Skeletal muscle satellite cell (primary cell): ENCODE measurements around the gene MMAA.
"Not testable (repeated sequence)": the region's sequence is repeated elsewhere in the genome, so short reads cannot be mapped to it uniquely, and the experiment has no call there.

ENCODE experiments used
- H3K27me3 ChIP-seq: 2 replicates; pipeline ENCODE4 v1.7.0; 2013; ENCODE audit warnings: low read length; ENCODE audit not compliant: control insufficient read depth, insufficient read depth
- H3K36me3 ChIP-seq: 2 replicates; pipeline ENCODE4 v1.7.0; 2013; ENCODE audit warnings: mild to moderate bottlenecking, control low read depth, low read length; ENCODE audit not compliant: insufficient read depth
- H3K4me1 ChIP-seq: 2 replicates; pipeline ENCODE4 v1.7.0; 2013; ENCODE audit warnings: low read length; ENCODE audit not compliant: control insufficient read depth, insufficient read depth
- H3K4me2 ChIP-seq: 2 replicates; pipeline ENCODE4 v1.7.0; 2013; ENCODE audit warnings: mild to moderate bottlenecking, low read length
- H3K4me3 ChIP-seq: 2 replicates; pipeline ENCODE4 v1.7.0; 2013; ENCODE audit warnings: low read length
- H3K9ac ChIP-seq: 2 replicates; pipeline ENCODE4 v1.7.0; 2013; ENCODE audit warnings: mild to moderate bottlenecking, low read depth, low read length, moderate library complexity
- H3K9me3 ChIP-seq: replicated peaks from 2 replicates; pipeline ENCODE4 v1.7.0; 2013; ENCODE audit warnings: mild to moderate bottlenecking, control low read depth, low read length

The MMAA gene

GRCh38 chr4:145640236-145640635 is 21.1 kb downstream of the MMAA start:
- H3K9ac ChIP-seq, H3K36me3 ChIP-seq, H3K4me2 ChIP-seq, H3K4me3 ChIP-seq, H3K4me1 ChIP-seq, H3K9me3 ChIP-seq, H3K27me3 ChIP-seq: not testable (repeated sequence)

DNA sequence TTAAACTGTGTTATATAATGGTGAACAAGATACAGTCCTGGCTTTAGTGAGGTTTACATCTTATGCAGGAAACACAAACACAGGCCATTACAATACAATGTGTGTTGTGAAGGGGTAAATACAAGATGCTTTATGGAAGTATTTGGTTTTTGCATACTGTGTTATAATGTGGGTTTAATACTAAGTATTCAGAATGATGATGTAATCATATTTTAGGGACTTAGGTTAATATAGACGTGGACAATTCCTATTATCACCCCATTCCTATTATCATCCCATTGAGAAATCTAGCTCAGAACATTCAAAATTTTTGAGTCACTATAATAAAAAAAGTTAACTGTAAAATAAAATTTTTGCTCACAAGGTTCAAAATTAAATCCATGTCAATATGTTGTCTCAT is 24.1 kb downstream of the MMAA start:
- H3K36me3 ChIP-seq: no peaks in the 10 kb centered on the region
- H3K4me3 ChIP-seq: no peak overlapping the region
- no peak overlapping the region for H3K9ac ChIP-seq
- H3K27me3 ChIP-seq: no peaks in the 10 kb centered on the region
- H3K4me2 ChIP-seq: no peak overlapping the region
- H3K9me3 ChIP-seq: no peaks in the 10 kb centered on the region
- H3K4me1 ChIP-seq: no peaks in the 10 kb centered on the region

- no peaks in the 10 kb centered on the region for H3K4me1 ChIP-seq
- H3K27me3 ChIP-seq: no peaks in the 10 kb centered on the region
- no peak overlapping the region for H3K4me2 ChIP-seq
- H3K4me3 ChIP-seq: no peak overlapping the region
- H3K36me3 ChIP-seq: no peaks in the 10 kb centered on the region
- no peak overlapping the region for H3K9ac ChIP-seq
- no peaks in the 10 kb centered on the region for H3K9me3 ChIP-seq
These were observed 25.5 kb downstream of the MMAA start for GRCh38 chr4:145644699-145645098.

DNA sequence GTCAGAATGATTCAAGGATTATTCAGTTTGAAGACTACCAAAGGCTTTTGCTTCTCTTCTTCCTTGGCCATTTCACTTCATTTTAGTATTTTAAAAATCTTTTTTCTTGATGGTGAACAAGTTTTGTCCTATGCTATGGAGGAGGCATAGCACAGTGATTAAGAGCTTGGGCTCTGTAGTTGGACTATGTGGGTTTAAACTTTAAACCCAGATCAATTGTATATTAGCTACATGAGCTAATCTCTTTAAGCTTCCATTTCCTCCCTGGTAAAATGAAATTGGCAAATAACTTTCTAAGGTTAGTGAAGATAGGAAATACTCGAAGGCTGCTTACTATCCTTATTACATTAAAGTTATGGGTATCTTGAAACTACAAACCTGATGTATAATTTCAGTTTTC is 37.0 kb downstream of the MMAA start:
- peaks cover 10% of the 10 kb centered on the region for H3K36me3 ChIP-seq
- H3K27me3 ChIP-seq: no peaks in the 10 kb centered on the region
- H3K4me2 ChIP-seq: no peak overlapping the region
- H3K4me3 ChIP-seq: no peak overlapping the region
- no peaks in the 10 kb centered on the region for H3K4me1 ChIP-seq
- no peak overlapping the region for H3K9ac ChIP-seq
- H3K9me3 ChIP-seq: no peaks in the 10 kb centered on the region

DNA sequence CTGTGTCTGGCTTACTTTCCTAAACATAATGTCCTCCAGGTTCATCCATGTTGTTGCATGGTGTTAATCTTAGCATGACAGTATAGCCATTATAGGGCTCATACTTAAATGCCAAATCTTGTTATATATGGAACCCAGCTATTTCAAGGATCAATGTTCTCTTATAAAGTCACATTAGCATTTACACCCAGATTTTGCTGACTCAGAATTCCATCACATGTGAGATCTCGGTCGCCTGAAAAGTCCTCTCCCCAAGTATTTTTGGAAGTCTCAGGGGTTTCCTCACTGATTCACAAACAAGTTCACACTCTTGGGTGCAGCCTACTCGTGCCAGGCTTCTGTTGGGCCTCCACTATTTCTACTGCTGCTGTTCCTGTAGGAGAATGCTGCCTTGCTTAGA is 40.9 kb downstream of the MMAA start:
- Histone ChIP-seq H3K36me3 (no peaks in the 10 kb centered on the region), H3K4me2 (no peak overlapping the region), H3K9ac (no peak overlapping the region), H3K9me3 (no peaks in the 10 kb centered on the region), H3K4me1 (no peaks in the 10 kb centered on the region), H3K4me3 (no peak overlapping the region), H3K27me3 (no peaks in the 10 kb centered on the region)

GRCh38 chr4:145663194-145663593 is 44.0 kb downstream of the MMAA start:
- Histone ChIP-seq H3K36me3 (no peaks in the 10 kb centered on the region), H3K4me2 (no peak overlapping the region), H3K4me3 (no peak overlapping the region), H3K9ac (no peak overlapping the region), H3K9me3 (no peaks in the 10 kb centered on the region), H3K27me3 (no peaks in the 10 kb centered on the region), H3K4me1 (no peaks in the 10 kb centered on the region)

GRCh38 chr4:145665773-145666172 is 46.6 kb downstream of the MMAA start:
- no peak overlapping the region for H3K4me2 ChIP-seq
- H3K4me3 ChIP-seq: no peak overlapping the region
- H3K9me3 ChIP-seq: no peaks in the 10 kb centered on the region
- H3K36me3 ChIP-seq: no peaks in the 10 kb centered on the region
- no peak overlapping the region for H3K9ac ChIP-seq
- no peaks in the 10 kb centered on the region for H3K27me3 ChIP-seq
- H3K4me1 ChIP-seq: no peaks in the 10 kb centered on the region

DNA sequence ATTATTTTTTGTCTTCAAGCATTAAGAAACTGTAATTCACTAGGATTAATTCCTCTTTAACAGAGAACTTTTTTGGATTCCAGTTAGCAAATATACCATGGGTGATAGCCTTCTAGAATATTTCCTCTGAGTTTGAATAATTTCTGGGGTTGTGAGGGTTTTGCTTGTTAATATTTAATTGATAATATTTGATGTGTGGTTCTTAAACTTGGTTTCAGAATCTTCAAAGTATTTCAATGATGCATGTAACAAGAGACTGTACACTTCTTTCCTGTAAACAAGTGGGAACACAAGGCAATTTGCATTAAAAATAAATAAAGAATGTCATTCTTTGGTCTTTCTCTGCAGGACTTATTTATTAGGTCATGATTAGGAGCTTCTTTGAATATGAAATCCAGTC is 51.2 kb downstream of the MMAA start:
- Histone ChIP-seq H3K9me3 (no peaks in the 10 kb centered on the region), H3K4me3 (no peak overlapping the region), H3K36me3 (no peaks in the 10 kb centered on the region), H3K9ac (no peak overlapping the region), H3K27me3 (no peaks in the 10 kb centered on the region), H3K4me1 (no peaks in the 10 kb centered on the region), H3K4me2 (no peak overlapping the region)

- no peak overlapping the region for H3K4me3 ChIP-seq
- H3K9ac ChIP-seq: peak overlapping the region; percentile 12
- no peaks in the 10 kb centered on the region for H3K36me3 ChIP-seq
- no peaks in the 10 kb centered on the region for H3K27me3 ChIP-seq
- H3K4me2 ChIP-seq: peak overlapping the region; percentile 68
- H3K9me3 ChIP-seq: no peaks in the 10 kb centered on the region
- peaks cover 19% of the 10 kb centered on the region for H3K4me1 ChIP-seq
These were observed 60.3 kb downstream of the MMAA start for GRCh38 chr4:145679520-145679919.

- H3K9me3 ChIP-seq: no peaks in the 10 kb centered on the region
- H3K4me3 ChIP-seq: peak within 1 kb of the TSS; percentile 10
- peak within 1 kb of the TSS; percentile 68 for H3K4me2 ChIP-seq
- peak within 1 kb of the TSS; percentile 12 for H3K9ac ChIP-seq
- H3K36me3 ChIP-seq: no peaks in the 10 kb centered on the region
- peaks cover 19% of the 10 kb centered on the region for H3K4me1 ChIP-seq
- no peaks in the 10 kb centered on the region for H3K27me3 ChIP-seq
These were observed 60.8 kb downstream of the MMAA start, which contains the start of gene C4orf51 for GRCh38 chr4:145679991-145680455. TSS of gene C4orf51 (plus strand) at chr4:145680146. CDS start at chr4:145680204, 58 bp downstream.

- no peaks in the 10 kb centered on the region for H3K9me3 ChIP-seq
These were observed 61.7 kb downstream of the MMAA start for GRCh38 chr4:145680902-145681301.

GRCh38 chr4:145681518-145681917 is 62.3 kb downstream of the MMAA start:
- peaks cover 19% of the 10 kb centered on the region for H3K4me1 ChIP-seq
- no peak overlapping the region for H3K4me3 ChIP-seq
- no peak overlapping the region for H3K4me2 ChIP-seq
- H3K9ac ChIP-seq: no peak overlapping the region
- no peaks in the 10 kb centered on the region for H3K9me3 ChIP-seq
- no peaks in the 10 kb centered on the region for H3K27me3 ChIP-seq
- H3K36me3 ChIP-seq: no peaks in the 10 kb centered on the region

More at GRCh38 chr4:145680902-145681301, 61.7 kb downstream of the MMAA start:
- Histone ChIP-seq H3K4me3 (no peak overlapping the region), H3K36me3 (no peaks in the 10 kb centered on the region), H3K9ac (no peak overlapping the region), H3K27me3 (no peaks in the 10 kb centered on the region), H3K4me1 (peaks cover 19% of the 10 kb centered on the region), H3K4me2 (no peak overlapping the region)
